CD4-positive, alpha-beta T cell treated with Interleukin-4 for 4 hours (primary cell): ENCODE data around the gene MZB1.
"Not testable (repeated sequence)": the region's sequence is repeated elsewhere in the genome, so short reads cannot be mapped to it uniquely, and the experiment has no call there.

ENCODE experiments used
- DNase-seq: peaks from one replicate; pipeline ENCODE4 v3.0.0-alpha.2; 2020

Gene MZB1

GRCh38 chr5:139371482-139372435 is 18.0 kb downstream of the MZB1 start:
- no peak for DNase-seq

- DNase-seq, result no peak
Observed at GRCh38 chr5:139369181-139369580, 20.5 kb downstream of the MZB1 start.

GRCh38 chr5:139368613-139369012 is 21.1 kb downstream of the MZB1 start:
- no peak for DNase-seq

GRCh38 chr5:139364466-139364865 is 25.2 kb downstream of the MZB1 start:
- no peak for DNase-seq

- no peak for DNase-seq
Observed at GRCh38 chr5:139363937-139364336, 25.8 kb downstream of the MZB1 start.

GRCh38 chr5:139361835-139362429 is 27.8 kb downstream of the MZB1 start:
- no peak for DNase-seq

GRCh38 chr5:139360384-139360783 is 29.3 kb downstream of the MZB1 start:
- DNase-seq, result no peak

- DNase-seq, result no peak
Observed at GRCh38 chr5:139358064-139358463, 31.6 kb downstream of the MZB1 start.

- DNase-seq, result not testable (repeated sequence)
Observed at GRCh38 chr5:139355900-139356299, 33.8 kb downstream of the MZB1 start.

GRCh38 chr5:139354186-139354585 is 35.5 kb downstream of the MZB1 start:
- DNase-seq, result no peak

- DNase-seq, result not testable (repeated sequence)
Observed at GRCh38 chr5:139347863-139348262, 41.9 kb downstream of the MZB1 start.

GRCh38 chr5:139345442-139345841 is 44.3 kb downstream of the MZB1 start:
- DNase-seq, result not testable (repeated sequence)

GRCh38 chr5:139344177-139344576 is 45.5 kb downstream of the MZB1 start:
- DNase-seq, result no peak

GRCh38 chr5:139343476-139343875 is 46.2 kb downstream of the MZB1 start:
- DNase-seq, result no peak

- DNase-seq, result no peak
Observed at GRCh38 chr5:139342423-139342723, 47.3 kb downstream of the MZB1 start.

GRCh38 chr5:139341689-139342422 is 47.9 kb downstream of the MZB1 start, which contains the start of gene PAIP2:
Gene PAIP2, plus strand, starts transcription at chr5:139341854. Its CDS starts 21,931 bp downstream, at chr5:139363785.
- DNase-seq, result peak; percentile 96

- DNase-seq, result no peak
Observed at GRCh38 chr5:139341187-139341688, 48.5 kb downstream of the MZB1 start.

- no peak for DNase-seq
Observed at GRCh38 chr5:139340051-139340450, 49.7 kb downstream of the MZB1 start.
